ENCODE data around the gene ASPSCR1. TPM values are rescaled to one million over a fixed set of nuclear protein-coding genes. Genes with fewer than 3 reads are reported as not detected.

Gene ASPSCR1
- total and polyA plus RNA-seq, 2 of the 13 experiments (the other 11 are each of a cell fraction or from before 2014, with no cell fraction given), result 274 to 314 TPM

GRCh38 chr17:82018152-82018988, 40.9 kb downstream of the ASPSCR1 start (continued):
- TF ChIP-seq YY1 (IDR thresholded peaks at IDR 0.05; ENCODE audit: insufficient read depth, insufficient replicate concordance, low read depth, low read length), result no peak
- TF ChIP-seq RBFOX2 (IDR thresholded peaks at IDR 0.05; ENCODE audit: low read depth, low read length), result peak; percentile 71
- TF ChIP-seq, protein P1, sequence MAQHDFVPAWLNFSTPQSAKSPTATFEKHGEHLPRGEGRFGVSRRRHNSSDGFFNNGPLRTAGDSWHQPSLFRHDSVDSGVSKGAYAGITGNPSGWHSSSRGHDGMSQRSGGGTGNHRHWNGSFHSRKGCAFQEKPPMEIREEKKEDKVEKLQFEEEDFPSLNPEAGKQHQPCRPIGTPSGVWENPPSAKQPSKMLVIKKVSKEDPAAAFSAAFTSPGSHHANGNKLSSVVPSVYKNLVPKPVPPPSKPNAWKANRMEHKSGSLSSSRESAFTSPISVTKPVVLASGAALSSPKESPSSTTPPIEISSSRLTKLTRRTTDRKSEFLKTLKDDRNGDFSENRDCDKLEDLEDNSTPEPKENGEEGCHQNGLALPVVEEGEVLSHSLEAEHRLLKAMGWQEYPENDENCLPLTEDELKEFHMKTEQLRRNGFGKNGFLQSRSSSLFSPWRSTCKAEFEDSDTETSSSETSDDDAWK (CRISPR knock-in tag; IDR thresholded peaks at IDR 0.05), result no peak
- no peak for TF ChIP-seq NR3C1 (CRISPR knock-in tag; IDR thresholded peaks at IDR 0.05)
- TF ChIP-seq ZNF232 (CRISPR knock-in tag; IDR thresholded peaks at IDR 0.05; ENCODE audit: borderline replicate concordance), result no peak
- no peak for TF ChIP-seq SRY (CRISPR knock-in tag; IDR thresholded peaks at IDR 0.05)
- TF ChIP-seq HMG20B (CRISPR knock-in tag; conservative IDR thresholded peaks at IDR 0.05), result no peak
- TF ChIP-seq CTCF (CRISPR knock-in tag; IDR thresholded peaks at IDR 0.05), result peak; percentile 57
- TF ChIP-seq TMF1 (CRISPR knock-in tag; IDR thresholded peaks at IDR 0.05; ENCODE audit: low read depth), result no peak; the same call in 1 of the 2 replicates
- TF ChIP-seq ZNF646 (CRISPR knock-in tag; IDR thresholded peaks at IDR 0.05), result no peak
- TF ChIP-seq RELA (CRISPR knock-in tag; IDR thresholded peaks at IDR 0.05), result 0 out of 2 replicates have a peak, but pooled peaks have one; percentile 39
- TF ChIP-seq ZNF670 (CRISPR knock-in tag; IDR thresholded peaks at IDR 0.05; ENCODE audit: borderline replicate concordance), result no peak
- no peak; the same call in 1 of the 2 replicates for TF ChIP-seq ZSCAN21 (CRISPR knock-in tag; IDR thresholded peaks at IDR 0.05; ENCODE audit: borderline replicate concordance)
- no peak; the same call in 1 of the 2 replicates for TF ChIP-seq ZNF674 (CRISPR knock-in tag; IDR thresholded peaks at IDR 0.05; ENCODE audit: low read depth)
- TF ChIP-seq ZNF678 (CRISPR knock-in tag; IDR thresholded peaks at IDR 0.05), result no peak
- TF ChIP-seq, protein P2, sequence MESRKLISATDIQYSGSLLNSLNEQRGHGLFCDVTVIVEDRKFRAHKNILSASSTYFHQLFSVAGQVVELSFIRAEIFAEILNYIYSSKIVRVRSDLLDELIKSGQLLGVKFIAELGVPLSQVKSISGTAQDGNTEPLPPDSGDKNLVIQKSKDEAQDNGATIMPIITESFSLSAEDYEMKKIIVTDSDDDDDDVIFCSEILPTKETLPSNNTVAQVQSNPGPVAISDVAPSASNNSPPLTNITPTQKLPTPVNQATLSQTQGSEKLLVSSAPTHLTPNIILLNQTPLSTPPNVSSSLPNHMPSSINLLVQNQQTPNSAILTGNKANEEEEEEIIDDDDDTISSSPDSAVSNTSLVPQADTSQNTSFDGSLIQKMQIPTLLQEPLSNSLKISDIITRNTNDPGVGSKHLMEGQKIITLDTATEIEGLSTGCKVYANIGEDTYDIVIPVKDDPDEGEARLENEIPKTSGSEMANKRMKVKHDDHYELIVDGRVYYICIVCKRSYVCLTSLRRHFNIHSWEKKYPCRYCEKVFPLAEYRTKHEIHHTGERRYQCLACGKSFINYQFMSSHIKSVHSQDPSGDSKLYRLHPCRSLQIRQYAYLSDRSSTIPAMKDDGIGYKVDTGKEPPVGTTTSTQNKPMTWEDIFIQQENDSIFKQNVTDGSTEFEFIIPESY (CRISPR knock-in tag; IDR thresholded peaks at IDR 0.05), result peak; percentile 83
